Measurements from ENCODE around the gene HIP1R.

Gene HIP1R

GRCh38 chr12:122847921-122848421 is 12.7 kb downstream of the HIP1R start:
- DNase-seq (ENCODE audit: low read depth) = no peak

- no peak for DNase-seq (ENCODE audit: low read depth)
These were observed 13.5 kb downstream of the HIP1R start for GRCh38 chr12:122848471-122849351.

- DNase-seq (ENCODE audit: low read depth) = no peak
These were observed 14.2 kb downstream of the HIP1R start for GRCh38 chr12:122849352-122850047.

- DNase-seq (ENCODE audit: low read depth) = no peak
These were observed 14.8 kb downstream of the HIP1R start for GRCh38 chr12:122850048-122850445.

- DNase-seq (ENCODE audit: low read depth) = no peak
These were observed 15.6 kb downstream of the HIP1R start for GRCh38 chr12:122850695-122851350.

- DNase-seq (ENCODE audit: low read depth) = peak; percentile 26
These were observed 16.6 kb downstream of the HIP1R start for GRCh38 chr12:122851820-122852219.

- no peak for DNase-seq (ENCODE audit: low read depth)
These were observed 17.3 kb downstream of the HIP1R start for GRCh38 chr12:122852336-122853275.

- no peak for DNase-seq (ENCODE audit: low read depth)
These were observed 18.5 kb downstream of the HIP1R start for GRCh38 chr12:122853582-122854245.

- DNase-seq (ENCODE audit: low read depth) = no peak
These were observed 19.3 kb downstream of the HIP1R start for GRCh38 chr12:122854554-122854953.

GRCh38 chr12:122855071-122855829 is 20.0 kb downstream of the HIP1R start:
- no peak for DNase-seq (ENCODE audit: low read depth)

- DNase-seq (ENCODE audit: low read depth) = no peak
These were observed 20.9 kb downstream of the HIP1R start for GRCh38 chr12:122855928-122856831.

GRCh38 chr12:122856999-122857671 is 21.9 kb downstream of the HIP1R start:
- no peak for DNase-seq (ENCODE audit: low read depth)

GRCh38 chr12:122858171-122858570 is 22.9 kb downstream of the HIP1R start:
- DNase-seq (ENCODE audit: low read depth) = no peak

- DNase-seq (ENCODE audit: low read depth) = no peak
These were observed 23.5 kb downstream of the HIP1R start for GRCh38 chr12:122858591-122859302.

- DNase-seq (ENCODE audit: low read depth) = no peak
These were observed 24.2 kb downstream of the HIP1R start for GRCh38 chr12:122859303-122860039.

GRCh38 chr12:122860040-122860853 is 25.0 kb downstream of the HIP1R start:
- no peak for DNase-seq (ENCODE audit: low read depth)

Measured in HS-27A (cell line).